IPS-11a (cell line): ENCODE data around the gene QARS1.

Source experiments
- H3K4me3 ChIP-seq: one replicate; pipeline ENCODE4 v1.5.1; 2013; ENCODE audit warnings: low read depth, low read length, control low read depth

Gene QARS1

GRCh38 chr3:49104427-49105291 lies at the start of gene QARS1:
TSS of gene QARS1 (minus strand) at chr3:49104757. CDS start at chr3:49104733, 24 bp downstream.
- H3K4me3 ChIP-seq: peak within 1 kb of the TSS; percentile 82

- no peak overlapping the region for H3K4me3 ChIP-seq
These were observed 48.9 kb upstream of the QARS1 start for GRCh38 chr3:49153349-49153912.

GRCh38 chr3:49151610-49152009 lies 47.1 kb upstream of the QARS1 start:
- no peak overlapping the region for H3K4me3 ChIP-seq

GRCh38 chr3:49148159-49148558 lies 43.6 kb upstream of the QARS1 start:
- no peak overlapping the region for H3K4me3 ChIP-seq

GRCh38 chr3:49140080-49140479 lies 35.5 kb upstream of the QARS1 start:
- H3K4me3 ChIP-seq: no peak overlapping the region

GRCh38 chr3:49135499-49135898 lies 30.9 kb upstream of the QARS1 start:
- no peak overlapping the region for H3K4me3 ChIP-seq

GRCh38 chr3:49134471-49135265 lies 30.1 kb upstream of the QARS1 start:
- no peak overlapping the region for H3K4me3 ChIP-seq

- H3K4me3 ChIP-seq: peak overlapping the region; percentile 78
These were observed 28.8 kb upstream of the QARS1 start for GRCh38 chr3:49133226-49133951.

- H3K4me3 ChIP-seq: peak within 1 kb of the TSS; percentile 78
These were observed 28.1 kb upstream of the QARS1 start, which contains the start of gene LAMB2 for GRCh38 chr3:49132437-49133225. TSS of gene LAMB2 (minus strand) at chr3:49133050. CDS start at chr3:49132867, 183 bp downstream.

GRCh38 chr3:49132073-49132436 lies 27.5 kb upstream of the QARS1 start:
- peak overlapping the region; percentile 78 for H3K4me3 ChIP-seq

GRCh38 chr3:49131576-49131975 lies 27.0 kb upstream of the QARS1 start:
- H3K4me3 ChIP-seq: no peak overlapping the region

GRCh38 chr3:49131040-49131439 lies 26.5 kb upstream of the QARS1 start:
- no peak overlapping the region for H3K4me3 ChIP-seq

- no peak overlapping the region for H3K4me3 ChIP-seq
These were observed 20.6 kb upstream of the QARS1 start for GRCh38 chr3:49124991-49125670.

- no peak overlapping the region for H3K4me3 ChIP-seq
These were observed 19.6 kb upstream of the QARS1 start for GRCh38 chr3:49124203-49124602.

GRCh38 chr3:49123687-49124086 lies 19.1 kb upstream of the QARS1 start:
- no peak overlapping the region for H3K4me3 ChIP-seq

GRCh38 chr3:49122886-49123545 lies 18.5 kb upstream of the QARS1 start:
- no peak overlapping the region for H3K4me3 ChIP-seq

GRCh38 chr3:49122451-49122850 lies 17.9 kb upstream of the QARS1 start:
- H3K4me3 ChIP-seq: no peak overlapping the region

GRCh38 chr3:49122022-49122421 lies 17.5 kb upstream of the QARS1 start:
- H3K4me3 ChIP-seq: no peak overlapping the region

GRCh38 chr3:49121132-49121736 lies 16.7 kb upstream of the QARS1 start:
- H3K4me3 ChIP-seq: no peak overlapping the region
